SK-N-MC (cell line): ENCODE data around the gene SMCHD1.
A peak's percentile ranks its signal among the peaks of the same experiment; 100 is the strongest.

Source experiments
- DNase-seq: peaks from one replicate; pipeline ENCODE4 v3.0.0-alpha.2; 2011; ENCODE audit warnings: low read depth, low spot score
- H3K27ac ChIP-seq: fragments of 200-600 bp; sonication (generic); 2 replicates; pipeline ENCODE4 v1.5.1; 2016; ENCODE audit warnings: mixed run types
- H3K36me3 ChIP-seq: fragments of 200-600 bp; sonication (generic); 2 replicates; pipeline ENCODE4 v1.6.1; 2017; ENCODE audit warnings: antibody characterized with exemption, low read length, mixed read lengths; ENCODE audit not compliant: insufficient read depth
- H3K4me3 ChIP-seq: fragments of 200-600 bp; sonication (generic); 2 replicates; pipeline ENCODE4 v1.5.1; 2016
- H3K9ac ChIP-seq: fragments of 200-600 bp; sonication (generic); 2 replicates; pipeline ENCODE4 v1.8.0; 2017; ENCODE audit warnings: mixed run types, mixed read lengths; ENCODE audit not compliant: insufficient read length
- H3K9me3 ChIP-seq: fragments of 200-600 bp; sonication (generic); 2 replicates; pipeline ENCODE4 v1.6.1; 2017; ENCODE audit warnings: low read depth, mild to moderate bottlenecking, antibody characterized with exemption, low read length, moderate library complexity, mixed read lengths
- EZH2 ChIP-seq: fragments of 200-600 bp; sonication (generic); IDR thresholded peaks from one replicate; pipeline ENCODE4 v1.6.1; 2017; ENCODE audit warnings: antibody characterized with exemption
- FOXP2 ChIP-seq: optimal IDR thresholded peaks from 2 replicates; pipeline ENCODE3; 2011; ENCODE audit warnings: mild to moderate bottlenecking, moderate library complexity; ENCODE audit not compliant: insufficient read depth; ENCODE audit errors: extremely low read length, control extremely low read depth
- POLR2AphosphoS5 ChIP-seq: IDR thresholded peaks from 2 replicates; pipeline ENCODE4 v1.6.1; 2012; ENCODE audit warnings: mild to moderate bottlenecking, low read depth, low read length, borderline replicate concordance

SMCHD1 gene

DNA sequence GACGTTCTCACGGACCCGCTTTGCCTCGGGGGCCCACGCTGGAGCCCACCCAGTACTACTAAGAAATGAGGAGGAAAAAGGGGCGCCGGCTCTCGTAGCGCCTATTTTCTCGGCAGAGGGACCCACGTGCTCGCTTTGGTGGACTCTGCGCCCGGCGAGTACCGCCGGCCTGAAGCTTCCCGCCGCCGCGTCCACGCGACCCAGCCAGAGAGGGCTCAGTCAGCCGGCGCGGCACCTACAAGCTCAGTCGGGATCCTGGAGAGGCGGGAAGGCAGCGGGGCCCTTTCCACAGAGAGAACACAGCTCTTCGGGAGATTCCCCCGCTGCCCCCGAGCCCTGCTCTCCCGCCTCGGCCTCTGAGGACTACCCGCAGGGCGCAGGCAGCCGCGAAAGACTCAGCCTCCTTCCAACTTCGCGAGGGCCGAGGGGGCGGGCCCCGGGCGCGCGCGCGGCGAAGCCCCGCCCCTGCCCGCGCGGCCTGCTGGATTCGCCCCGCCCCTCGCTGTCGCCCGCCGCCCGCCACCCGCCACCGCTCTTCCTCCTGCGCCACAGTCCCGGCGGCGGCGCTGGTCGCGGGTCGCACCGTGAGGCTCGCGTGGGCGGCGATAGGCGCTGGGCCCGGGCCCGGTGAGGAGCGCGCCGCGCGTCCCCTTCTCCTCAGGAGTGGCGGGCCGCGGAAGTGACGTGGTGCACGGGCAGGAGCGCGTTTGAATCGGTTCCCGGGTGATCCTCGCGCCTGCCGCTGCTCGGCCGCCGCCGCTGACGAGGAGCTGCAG, at the start of gene SMCHD1:
TSS of gene SMCHD1 (plus strand) at position 549 of the 776 bp plus-strand sequence. CDS start 350 bp downstream, outside the sequence.
- DNase-seq = no peak
- TF ChIP-seq EZH2 (no peak), POLR2AphosphoS5 (peak; percentile 92)

DNA sequence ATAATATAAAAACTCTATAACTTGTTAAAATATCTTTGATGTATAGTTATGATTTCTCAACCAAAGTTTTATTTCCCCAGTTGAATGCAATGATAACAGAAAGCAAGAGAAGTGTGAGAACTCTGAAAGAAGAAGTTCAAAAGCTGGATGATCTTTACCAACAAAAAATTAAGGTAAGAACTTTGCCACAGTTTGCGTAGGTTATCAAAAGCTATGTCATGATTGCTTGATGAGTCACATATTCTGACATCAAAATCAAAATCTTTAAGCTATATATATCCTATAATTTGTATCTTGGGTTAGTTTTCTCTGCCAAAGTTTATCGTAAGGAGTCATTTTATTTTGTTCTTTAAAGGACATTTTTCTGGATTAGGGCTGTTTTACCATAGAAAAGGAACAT, 49.2 kb upstream of the SMCHD1 start:
- DNase-seq = no peak
- TF ChIP-seq EZH2 (no peak), FOXP2 (no peak), POLR2AphosphoS5 (no peak)
- Histone ChIP-seq H3K4me3 (0 out of 2 replicates have a peak overlapping the region, but pooled peaks have one; percentile 7), H3K9me3 (no peaks in the 10 kb centered on the region), H3K36me3 (peaks cover 54% of the 10 kb centered on the region), H3K9ac (no peak overlapping the region), H3K27ac (peak overlapping the region; percentile 93; the same call in 1 of the 2 replicates)

More for the DNA sequence above, at the start of gene SMCHD1:
- Histone ChIP-seq H3K36me3 (no peaks in the 10 kb centered on the region; the same call in 1 of the 2 replicates), H3K9ac (peak within 1 kb of the TSS; percentile 97), H3K4me3 (peak within 1 kb of the TSS; percentile 91), H3K9me3 (no peaks in the 10 kb centered on the region), H3K27ac (peak within 1 kb of the TSS; percentile 88)

DNA sequence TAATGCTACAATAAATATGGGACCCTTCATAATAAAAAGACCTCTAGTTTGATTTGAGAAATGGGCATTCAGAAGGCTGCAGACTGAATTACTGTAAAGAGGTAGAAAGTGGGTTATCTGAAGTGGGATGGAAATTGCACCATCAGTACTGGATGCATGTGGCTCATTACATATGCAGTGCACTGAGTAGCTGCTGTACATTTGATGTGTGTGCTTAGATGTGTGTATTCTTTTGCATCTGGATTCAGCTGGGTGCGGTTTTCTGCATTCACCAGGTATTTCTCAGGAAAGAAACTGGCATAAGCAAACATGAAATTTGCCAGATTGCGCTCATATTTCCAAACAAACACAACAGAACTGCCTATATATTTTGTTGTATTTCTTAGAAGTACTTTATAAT, 45.9 kb upstream of the SMCHD1 start:
- Histone ChIP-seq H3K4me3 (no peak overlapping the region), H3K9ac (no peak overlapping the region), H3K9me3 (no peaks in the 10 kb centered on the region), H3K27ac (no peak overlapping the region), H3K36me3 (peaks cover 63% of the 10 kb centered on the region)
- no peak for DNase-seq
- TF ChIP-seq FOXP2 (no peak), EZH2 (no peak), POLR2AphosphoS5 (no peak)

DNA sequence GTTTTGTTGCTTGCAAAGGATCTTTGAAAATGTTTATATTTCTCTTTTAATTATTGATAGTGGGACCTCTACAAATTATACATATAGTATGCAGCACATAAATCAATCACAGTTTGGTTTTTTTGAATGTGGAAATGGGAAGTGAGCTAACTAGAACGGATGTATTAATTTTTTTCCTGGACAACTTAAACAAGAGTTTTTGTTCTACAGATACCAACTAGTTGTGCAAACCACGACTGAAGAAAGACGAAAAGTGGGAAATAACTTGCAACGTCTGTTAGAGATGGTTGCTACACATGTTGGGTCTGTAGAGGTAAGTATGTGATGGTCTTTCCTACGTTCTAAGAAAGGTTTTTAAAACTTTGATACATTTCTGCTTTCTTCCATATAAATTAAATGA, 45.0 kb upstream of the SMCHD1 start:
- Histone ChIP-seq H3K9me3 (no peaks in the 10 kb centered on the region), H3K9ac (no peak overlapping the region), H3K36me3 (peaks cover 73% of the 10 kb centered on the region), H3K27ac (no peak overlapping the region), H3K4me3 (no peak overlapping the region)
- no peak for DNase-seq
- no peak for TF ChIP-seq POLR2AphosphoS5

DNA sequence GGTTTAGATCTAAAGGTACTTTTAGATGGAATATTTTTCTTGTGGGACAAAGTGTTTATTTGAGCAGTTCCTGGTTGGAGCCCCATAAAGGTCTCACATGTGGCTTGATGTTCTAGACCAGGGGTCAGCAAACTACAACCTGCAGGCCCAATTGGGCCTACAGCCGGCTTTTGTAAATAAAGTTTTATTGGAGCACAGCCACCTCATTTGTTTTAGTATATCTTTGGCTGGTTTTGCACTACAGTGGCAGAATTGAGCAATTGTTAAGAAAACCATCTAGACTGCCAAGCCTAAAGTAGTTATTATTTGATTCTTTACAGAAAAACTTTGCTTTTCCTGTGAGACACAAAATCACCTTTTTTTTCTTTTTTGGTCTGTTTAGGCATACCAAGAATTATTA, 42.5 kb upstream of the SMCHD1 start:
- Histone ChIP-seq H3K9ac (no peak overlapping the region), H3K4me3 (no peak overlapping the region), H3K27ac (no peak overlapping the region), H3K9me3 (no peaks in the 10 kb centered on the region), H3K36me3 (peaks cover 68% of the 10 kb centered on the region)
- no peak for DNase-seq
- TF ChIP-seq POLR2AphosphoS5 (no peak), FOXP2 (no peak), EZH2 (no peak)

DNA sequence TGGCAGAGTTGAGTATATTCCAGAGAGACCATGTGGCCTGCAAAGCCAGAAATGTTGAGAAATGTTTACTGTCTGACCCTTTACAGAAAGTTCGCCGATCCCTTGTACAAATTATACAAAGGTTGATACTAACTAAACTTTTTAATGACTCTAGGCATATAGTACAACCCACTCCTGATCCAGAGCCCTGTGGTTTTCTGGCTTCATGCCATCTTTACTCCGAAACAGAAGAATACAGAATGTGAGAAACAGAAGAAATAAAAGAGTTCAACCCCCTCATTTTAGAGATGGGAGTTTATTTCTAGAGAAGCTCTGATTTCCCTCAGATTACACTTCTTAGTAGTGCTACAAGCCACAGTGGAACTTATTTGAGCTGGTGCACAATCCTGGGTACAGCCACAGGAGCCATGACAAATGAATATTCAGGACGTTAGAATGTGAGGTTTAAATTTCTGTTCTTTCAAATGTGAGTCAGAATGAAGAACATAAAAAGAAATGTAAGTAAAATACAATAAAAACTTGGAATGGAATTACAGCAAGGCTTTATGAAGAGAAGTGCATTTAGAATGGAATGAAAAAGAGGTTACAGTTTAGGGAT, 38.0 kb upstream of the SMCHD1 start:
- H3K4me3 ChIP-seq = peak overlapping the region; percentile 11; the same call in 1 of the 2 replicates
- H3K9ac ChIP-seq = peak overlapping the region; percentile 26
- peak overlapping the region; percentile 75 for H3K27ac ChIP-seq
- TF ChIP-seq FOXP2 = no peak
- no peak for TF ChIP-seq POLR2AphosphoS5
- DNase-seq = no peak
- H3K9me3 ChIP-seq = no peaks in the 10 kb centered on the region
- peaks cover 32% of the 10 kb centered on the region for H3K36me3 ChIP-seq

DNA sequence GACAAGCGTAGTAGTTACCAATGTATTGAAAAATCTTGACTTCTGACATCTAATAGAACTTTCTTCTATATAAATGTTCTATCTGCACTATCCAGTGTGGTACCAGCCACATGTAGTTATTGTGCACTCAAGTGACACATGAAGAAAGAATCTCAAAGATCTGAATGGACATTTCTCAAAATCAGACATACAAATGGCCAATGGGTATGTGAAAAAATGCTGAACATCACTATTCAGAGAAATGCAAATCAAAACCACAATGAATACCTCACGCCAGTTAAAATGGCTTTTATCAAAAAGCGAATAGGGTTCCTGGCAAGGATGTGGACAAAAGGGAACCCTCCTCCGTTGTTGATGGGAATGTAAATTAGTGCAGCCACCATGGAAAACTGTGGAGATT, 37.5 kb upstream of the SMCHD1 start:
- peaks cover 27% of the 10 kb centered on the region for H3K36me3 ChIP-seq
- H3K9ac ChIP-seq = no peak overlapping the region
- H3K4me3 ChIP-seq = no peak overlapping the region
- H3K9me3 ChIP-seq = no peaks in the 10 kb centered on the region
- H3K27ac ChIP-seq = peak overlapping the region; percentile 75; the same call in 1 of the 2 replicates
- no peak for DNase-seq
- TF ChIP-seq POLR2AphosphoS5 = no peak
- no peak for TF ChIP-seq FOXP2
- no peak for TF ChIP-seq EZH2

DNA sequence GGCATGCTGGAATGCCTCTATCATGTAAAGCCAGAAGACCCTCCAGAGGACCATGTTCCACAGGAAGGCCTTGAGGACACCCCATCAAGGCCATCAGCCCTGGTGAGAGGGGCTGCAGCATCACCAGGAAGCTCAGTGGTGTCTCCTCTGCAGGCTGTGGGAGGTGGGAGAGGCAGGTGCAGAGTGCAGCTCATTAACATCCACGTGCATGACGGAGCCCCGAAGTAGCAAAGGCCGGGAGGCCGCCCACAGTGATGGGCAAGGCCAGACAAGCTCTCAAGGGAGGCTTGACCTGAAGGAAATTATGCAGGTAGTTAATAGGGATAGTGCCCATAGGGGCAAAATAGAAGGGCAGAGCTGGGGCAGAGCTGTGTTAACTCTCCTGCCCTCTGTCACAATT, 30.3 kb upstream of the SMCHD1 start:
- DNase-seq = no peak
- Histone ChIP-seq H3K27ac (no peak overlapping the region), H3K9me3 (no peaks in the 10 kb centered on the region), H3K9ac (no peak overlapping the region), H3K36me3 (no peaks in the 10 kb centered on the region), H3K4me3 (no peak overlapping the region)
- TF ChIP-seq FOXP2 (no peak), EZH2 (no peak), POLR2AphosphoS5 (no peak)
